IMR-90 (cell line): ENCODE data around the gene PRXL2B. TPM values are rescaled to one million over a fixed set of nuclear protein-coding genes. Genes with fewer than 3 reads are reported as not detected.

Experiments
- ATAC-seq: fragments of 200-7000 bp; cut with Tn5 transposase; 2 replicates; pipeline ENCODE4 v1.9.1; 2020; ENCODE audit warnings: low read depth, mild to moderate bottlenecking, moderate library complexity
- BruUV-seq: library from RNA; stranded (reverse); fragments of 400-500 nt; replicated peaks from 2 replicates; lab custom pipeline; 2021; lab: Mats Ljungman, UMichigan
- CTCF ChIA-PET: fragments of 300-600 bp; formaldehyde crosslinking; extraction: SDS; loops from one replicate; lab custom pipeline; 2021; ENCODE audit warnings: antibody characterized with exemption; lab: Yijun Ruan, JAX
- POLR2A ChIA-PET: fragments of 300-600 bp; sonication (Branson Sonifier 250); formaldehyde crosslinking; loops from one replicate; lab custom pipeline; 2022; ENCODE audit warnings: antibody characterized with exemption; ENCODE audit not compliant: unreplicated experiment; lab: Charles Lee
- DNase-seq: peaks from one replicate; pipeline ENCODE4 v3.0.0; 2013
- H2AFZ ChIP-seq: replicated peaks from 2 replicates; pipeline ENCODE3; 2013; ENCODE audit warnings: low read length, mild to moderate bottlenecking; ENCODE audit not compliant: poor library complexity
- H2AK5ac ChIP-seq: 2 replicates; pipeline ENCODE4 v1.6.1; 2013; ENCODE audit warnings: low read depth, low read length, inconsistent platforms
- H2AK9ac ChIP-seq: replicated peaks from 2 replicates; pipeline ENCODE3; 2013; ENCODE audit warnings: mild to moderate bottlenecking, low read depth, low read length, moderate library complexity; ENCODE audit not compliant: poor library complexity
- H2BK120ac ChIP-seq: 2 replicates; pipeline ENCODE4 v1.6.1; 2013; ENCODE audit warnings: low read depth, low read length, inconsistent platforms
- H2BK15ac ChIP-seq: 3 replicates; pipeline ENCODE4 v1.6.1; 2013; ENCODE audit warnings: low read depth, low read length, inconsistent platforms
- H2BK20ac ChIP-seq: 2 replicates; pipeline ENCODE4 v1.6.1; 2013; ENCODE audit warnings: low read depth, mild to moderate bottlenecking, inconsistent platforms, low read length, moderate library complexity
- H2BK5ac ChIP-seq: 2 replicates; pipeline ENCODE4 v1.6.1; 2013; ENCODE audit warnings: mild to moderate bottlenecking, low read depth, low read length, inconsistent platforms; ENCODE audit not compliant: poor library complexity, severe bottlenecking
- H3K14ac ChIP-seq: replicated peaks from 2 replicates; pipeline ENCODE4 v1.6.1; 2013; ENCODE audit warnings: low read depth, low read length, inconsistent platforms
- H3K18ac ChIP-seq: 2 replicates; pipeline ENCODE4 v1.6.1; 2013; ENCODE audit warnings: low read depth, low read length, control low read depth
- H3K23ac ChIP-seq: 2 replicates; pipeline ENCODE4 v1.6.1; 2013; ENCODE audit warnings: low read depth, low read length, inconsistent platforms
- H3K27ac ChIP-seq: 2 replicates; pipeline ENCODE4 v1.5.1; 2013; ENCODE audit warnings: mild to moderate bottlenecking, control low read depth, low read length; ENCODE audit not compliant: insufficient read depth
- H3K27me3 ChIP-seq: 2 replicates; pipeline ENCODE4 v1.6.1; 2013; ENCODE audit warnings: low read length; ENCODE audit not compliant: control insufficient read depth, insufficient read depth
- H3K36me3 ChIP-seq: 2 replicates; pipeline ENCODE4 v1.6.1; 2013; ENCODE audit warnings: low read length, mixed read lengths; ENCODE audit not compliant: control insufficient read depth, insufficient read depth
- H3K4ac ChIP-seq: 2 replicates; pipeline ENCODE4 v1.6.1; 2013; ENCODE audit warnings: low read depth, low read length, inconsistent platforms
- H3K4me1 ChIP-seq: 2 replicates; pipeline ENCODE4 v1.6.1; 2013; ENCODE audit warnings: low read length, mixed read lengths; ENCODE audit not compliant: control insufficient read depth, insufficient read depth
- H3K4me2 ChIP-seq: 2 replicates; pipeline ENCODE4 v1.6.1; 2013; ENCODE audit warnings: low read depth, mild to moderate bottlenecking, control low read depth, low read length, moderate library complexity
- H3K4me3 ChIP-seq: 2 replicates; pipeline ENCODE4 v1.5.1; 2013; ENCODE audit warnings: low read depth, mild to moderate bottlenecking, control low read depth, low read length, moderate library complexity; ENCODE audit not compliant: insufficient read depth
- H3K56ac ChIP-seq: 2 replicates; pipeline ENCODE4 v1.6.1; 2013; ENCODE audit warnings: low read length, inconsistent platforms; ENCODE audit not compliant: insufficient read depth; ENCODE audit errors: extremely low read depth
- H3K79me1 ChIP-seq, 2 experiments: 2 replicates each; pipeline ENCODE4 v1.6.1; 2013; ENCODE audit warnings: low read length in 2 of 2, inconsistent platforms in 1 of 2, low read depth in 1 of 2
- H3K9ac ChIP-seq: 2 replicates; pipeline ENCODE4 v1.6.1; 2013; ENCODE audit warnings: low read depth, low read length, control low read depth
- H3K9me1 ChIP-seq: 2 replicates; pipeline ENCODE4 v1.6.1; 2013; ENCODE audit warnings: low read length, inconsistent platforms; ENCODE audit not compliant: insufficient read depth
- H3K9me3 ChIP-seq: 2 replicates; pipeline ENCODE4 v1.6.1; 2013; ENCODE audit warnings: low read length; ENCODE audit not compliant: control insufficient read depth, insufficient read depth
- H4K20me1 ChIP-seq: 2 replicates; pipeline ENCODE4 v1.6.1; 2013; ENCODE audit warnings: low read length, inconsistent platforms; ENCODE audit not compliant: insufficient read depth
- H4K5ac ChIP-seq: 2 replicates; pipeline ENCODE4 v1.6.1; 2013; ENCODE audit warnings: mild to moderate bottlenecking, low read depth, low read length, control low read depth
- H4K8ac ChIP-seq, 2 experiments: 2 replicates each; pipeline ENCODE4 v1.6.1; 2013; ENCODE audit warnings: low read depth in 2 of 2, low read length in 2 of 2, control low read depth in 1 of 2, inconsistent platforms in 1 of 2
- H4K91ac ChIP-seq: 2 replicates; pipeline ENCODE4 v1.6.1; 2013; ENCODE audit warnings: low read depth, low read length, inconsistent platforms; ENCODE audit not compliant: insufficient read depth
- BHLHE40 ChIP-seq: fragments of 150-350 bp; IDR thresholded peaks from 2 replicates; pipeline ENCODE4 v1.6.1; 2016; ENCODE audit warnings: mild to moderate bottlenecking, low read depth, low read length
- CEBPB ChIP-seq: IDR thresholded peaks from 2 replicates; pipeline ENCODE4 v1.6.1; 2012; ENCODE audit warnings: low read depth, low read length, improper control_type of control experiment
- CHD1 ChIP-seq: IDR thresholded peaks from 2 replicates; pipeline ENCODE4 v1.6.1; 2012; ENCODE audit warnings: low read depth, low read length, improper control_type of control experiment
- CTCF ChIP-seq: conservative IDR thresholded peaks from 2 replicates; pipeline ENCODE4 v1.5.1; 2012; ENCODE audit warnings: mild to moderate bottlenecking, low read depth, low read length, improper control_type of control experiment
- ELK1 ChIP-seq: fragments of 150-350 bp; IDR thresholded peaks from 2 replicates; pipeline ENCODE4 v1.6.1; 2016; ENCODE audit warnings: low read depth, mild to moderate bottlenecking, low read length, moderate library complexity, borderline replicate concordance
- FOS ChIP-seq: fragments of 150-350 bp; IDR thresholded peaks from 2 replicates; pipeline ENCODE4 v1.6.1; 2016; ENCODE audit warnings: low read depth, low read length
- MAFK ChIP-seq: IDR thresholded peaks from 2 replicates; pipeline ENCODE4 v1.6.1; 2012; ENCODE audit warnings: low read depth, low read length, improper control_type of control experiment
- MAZ ChIP-seq: IDR thresholded peaks from 2 replicates; pipeline ENCODE4 v1.6.1; 2012; ENCODE audit warnings: low read depth, mild to moderate bottlenecking, low read length, improper control_type of control experiment, moderate library complexity, borderline replicate concordance
- MXI1 ChIP-seq: IDR thresholded peaks from 2 replicates; pipeline ENCODE4 v1.6.1; 2012; ENCODE audit warnings: low read depth, mild to moderate bottlenecking, low read length, moderate library complexity, borderline replicate concordance
- NFE2L2 ChIP-seq: fragments of 150-350 bp; IDR thresholded peaks from 2 replicates; pipeline ENCODE4 v1.6.1; 2016; ENCODE audit warnings: low read depth, mild to moderate bottlenecking, low read length
- POLR2A ChIP-seq: IDR thresholded peaks from 2 replicates; pipeline ENCODE4 v1.6.1; 2012; ENCODE audit warnings: mild to moderate bottlenecking, low read depth, low read length
- RAD21 ChIP-seq: IDR thresholded peaks from 2 replicates; pipeline ENCODE4 v1.6.1; 2012; ENCODE audit warnings: low read length, improper control_type of control experiment
- RCOR1 ChIP-seq: IDR thresholded peaks from 2 replicates; pipeline ENCODE4 v1.6.1; 2012; ENCODE audit warnings: mild to moderate bottlenecking, low read length, improper control_type of control experiment; ENCODE audit not compliant: insufficient replicate concordance
- RFX5 ChIP-seq: IDR thresholded peaks from 2 replicates; pipeline ENCODE4 v1.8.0; 2012; ENCODE audit warnings: low read depth, mild to moderate bottlenecking, low read length, moderate library complexity
- SMC3 ChIP-seq: fragments of 150-350 bp; IDR thresholded peaks from 2 replicates; pipeline ENCODE4 v1.6.1; 2016; ENCODE audit warnings: low read depth, mild to moderate bottlenecking, antibody characterized with exemption, low read length, moderate library complexity
- USF2 ChIP-seq: fragments of 150-350 bp; IDR thresholded peaks from 2 replicates; pipeline ENCODE4 v1.6.1; 2017; ENCODE audit warnings: mild to moderate bottlenecking, antibody characterized with exemption, low read length, low read depth
- WGBS, 2 experiments: methylation state at CpG; one replicate each; pipeline versions ENCODE4 v1.1.5 to v1.1.7; 2013; ENCODE audit warnings: missing lambda C conversion rate in 2 of 2; ENCODE audit not compliant: insufficient read length in 1 of 2; ENCODE audit errors: extremely low coverage in 2 of 2; 5-methylcytosine and 5-hydroxymethylcytosine counted together
- dilution Hi-C: fragments of 300-500 bp; cut with HindIII; formaldehyde crosslinking; loops from one replicate; pipeline ENCODE4 v1.14.3; 2018; ENCODE audit warnings: low sequenced_read_pairs; ENCODE audit not compliant: unreplicated experiment
- in situ Hi-C: fragments of 300-500 bp; cut with MboI; formaldehyde crosslinking; loops from 3 replicates; pipeline ENCODE4 v1.14.3; 2019; ENCODE audit warnings: low sequenced_read_pairs, inconsistent platforms, mixed read lengths
- intact Hi-C: fragments of 100-400 bp; cut with micrococcal nuclease; formaldehyde crosslinking; loops from 2 replicates; pipeline ENCODE4 v1.10.0; 2022
- polyA plus RNA-seq, 3 experiments: library from polyadenylated mRNA; depleted of rRNA; stranded (reverse); fragments of >200 nt; gene quantifications; 2 replicates each; pipeline ENCODE4 v1.2.3, GENCODE V29; 2012; ENCODE audit warnings: low replicate concordance in 1 of 3
- total RNA-seq: library from RNA; depleted of rRNA; stranded (reverse); fragments of >200 nt; gene quantifications from 2 replicates; pipeline ENCODE4 v1.2.3, GENCODE V29; 2012

The PRXL2B gene
- total and polyA plus RNA-seq, 2 of the 4 experiments (the other 2 are of a cell fraction) = 10.9 to 22.3 TPM

GRCh38 chr1:2635361-2636010 lies 48.9 kb downstream of the PRXL2B start:
- Histone ChIP-seq H3K18ac (no peak overlapping the region), H2BK120ac (no peak overlapping the region), H2BK5ac (no peak overlapping the region), H3K27ac (no peak overlapping the region), H4K8ac (no peak overlapping the region), H2AK5ac (no peak overlapping the region), H4K5ac (no peak overlapping the region), H3K14ac (no peak overlapping the region), H2AK9ac (no peak overlapping the region), H3K36me3 (no peaks in the 10 kb centered on the region), H3K4ac (no peak overlapping the region), H3K27me3 (no peaks in the 10 kb centered on the region), H3K4me3 (no peak overlapping the region), H3K9ac (no peak overlapping the region), H2AFZ (no peak overlapping the region), H3K56ac (no peak overlapping the region), H2BK20ac (no peak overlapping the region), H3K4me2 (no peak overlapping the region), H4K91ac (no peak overlapping the region), H3K79me1 (no peaks in the 10 kb centered on the region), H3K23ac (no peak overlapping the region), H3K9me3 (peaks cover 4% of the 10 kb centered on the region; the same call in 1 of the 2 replicates), H3K4me1 (no peaks in the 10 kb centered on the region), H3K9me1 (no peaks in the 10 kb centered on the region), H4K20me1 (no peaks in the 10 kb centered on the region), H2BK15ac (no peak overlapping the region)
- 54% methylated on average over 3 of the region's 10 CpGs; no CpG with 5 or more reads in 1 of the 2 experiments for WGBS, 2 experiments
- ATAC-seq (no peak), DNase-seq (no peak)
- in situ Hi-C loops = no loop called here
- intact Hi-C loops = no loop called here
- no TSS peak for BruUV-seq
- no peak for TF ChIP-seq BHLHE40
- no peak for TF ChIP-seq CEBPB
- TF ChIP-seq USF2 = no peak
- TF ChIP-seq FOS = no peak
- TF ChIP-seq ELK1 = no peak
- TF ChIP-seq CTCF = no peak
- TF ChIP-seq RAD21 = no peak
- TF ChIP-seq NFE2L2 = no peak
- TF ChIP-seq POLR2A = no peak
- no peak for TF ChIP-seq MAZ
- TF ChIP-seq RCOR1 = no peak
- TF ChIP-seq CHD1 = no peak
- TF ChIP-seq MXI1 = no peak
- no peak for TF ChIP-seq RFX5
- no peak for TF ChIP-seq SMC3
- TF ChIP-seq MAFK = no peak
- ChIA-PET CTCF (no interaction called here), POLR2A (no interaction called here)
- dilution Hi-C loops = no loop called here
